Keratinocyte (primary cell): ENCODE data around the gene STRA6. TPM values are rescaled to one million over a fixed set of nuclear protein-coding genes. Genes with fewer than 3 reads are reported as not detected.

ENCODE experiments used
- DNase-seq: peaks from one replicate; pipeline ENCODE4 v3.0.0-alpha.2; 2011; ENCODE audit warnings: low read depth, missing footprints, low spot score
- FAIRE-seq: peaks from 2 replicates; lab custom pipeline; 2011; peaks lifted over from hg19 to GRCh38; lab: Jason Lieb, UNC
- H2AFZ ChIP-seq: 2 replicates; pipeline ENCODE4 v1.6.0; 2012; ENCODE audit warnings: low read length, control low read depth, inconsistent platforms; ENCODE audit not compliant: control insufficient read depth
- H3K27ac ChIP-seq: 2 replicates; pipeline ENCODE4 v1.5.1; 2011; ENCODE audit warnings: low read length; ENCODE audit not compliant: control insufficient read depth, insufficient read depth
- H3K27me3 ChIP-seq: 3 replicates; pipeline ENCODE4 v1.6.0; 2011; ENCODE audit warnings: low read length; ENCODE audit not compliant: control insufficient read depth, insufficient read depth; ENCODE audit errors: extremely low read depth
- H3K36me3 ChIP-seq, 2 experiments: 2 replicates in 1 of 2; 3 replicates in 1 of 2; pipeline ENCODE4 v1.5.1; 2011; ENCODE audit warnings: low read length in 2 of 2, mild to moderate bottlenecking in 1 of 2; ENCODE audit not compliant: control insufficient read depth in 2 of 2, insufficient read depth in 2 of 2; ENCODE audit errors: extremely low read depth in 1 of 2
- H3K4me1 ChIP-seq: 3 replicates; pipeline ENCODE4 v1.5.1; 2011; ENCODE audit warnings: low read length; ENCODE audit not compliant: control insufficient read depth, insufficient read depth; ENCODE audit errors: extremely low read depth
- H3K4me2 ChIP-seq: 3 replicates; pipeline ENCODE4 v1.6.0; 2011; ENCODE audit warnings: low read depth, low read length; ENCODE audit not compliant: control insufficient read depth, insufficient read depth; ENCODE audit errors: extremely low read depth
- H3K4me3 ChIP-seq, 3 experiments: fragments of 200-600 bp in 1 of 3; sonication (generic) in 1 of 3; 2 replicates in 2 of 3; 3 replicates in 1 of 3; pipeline ENCODE4 v1.5.1; 2011 to 2016; ENCODE audit warnings: low read length in 3 of 3, mild to moderate bottlenecking in 3 of 3, control low read depth in 2 of 3, inconsistent platforms in 1 of 3, low read depth in 1 of 3, mixed read lengths in 1 of 3, mixed run types in 1 of 3, moderate library complexity in 1 of 3; ENCODE audit not compliant: control insufficient read depth in 2 of 3, insufficient read depth in 2 of 3; ENCODE audit errors: extremely low read depth in 1 of 3
- H3K79me2 ChIP-seq: 2 replicates; pipeline ENCODE4 v1.6.0; 2012; ENCODE audit warnings: low read length; ENCODE audit not compliant: control insufficient read depth, insufficient read depth
- H3K9ac ChIP-seq: 3 replicates; pipeline ENCODE4 v1.6.0; 2011; ENCODE audit warnings: low read length; ENCODE audit not compliant: control insufficient read depth, insufficient read depth; ENCODE audit errors: extremely low read depth
- H3K9me1 ChIP-seq: 3 replicates; pipeline ENCODE4 v1.6.0; 2011; ENCODE audit warnings: low read length; ENCODE audit not compliant: control insufficient read depth, insufficient read depth; ENCODE audit errors: extremely low read depth
- H3K9me3 ChIP-seq: 2 replicates; pipeline ENCODE4 v1.5.1; 2012; ENCODE audit warnings: low read depth, low read length; ENCODE audit not compliant: control insufficient read depth
- H4K20me1 ChIP-seq: 3 replicates; pipeline ENCODE4 v1.6.0; 2011; ENCODE audit warnings: low read length; ENCODE audit not compliant: control insufficient read depth, insufficient read depth; ENCODE audit errors: extremely low read depth
- CTCF ChIP-seq, 3 experiments: IDR thresholded peaks in 1 of 3; conservative IDR thresholded peaks in 1 of 3; optimal IDR thresholded peaks in 1 of 3; 2 replicates in 2 of 3; 3 replicates in 1 of 3; pipeline versions ENCODE3 to v1.5.1; 2011; ENCODE audit warnings: low read length in 3 of 3, mild to moderate bottlenecking in 3 of 3, moderate library complexity in 2 of 3, control low read depth in 1 of 3, inconsistent platforms in 1 of 3; ENCODE audit not compliant: insufficient read depth in 2 of 3; ENCODE audit errors: extremely low read depth in 1 of 3
- EZH2 ChIP-seq: IDR thresholded peaks from one replicate; pipeline ENCODE4 v1.6.1; 2012; ENCODE audit warnings: inconsistent platforms, mild to moderate bottlenecking, low read length, moderate library complexity
- dilution Hi-C: fragments of 300-500 bp; cut with MboI; formaldehyde crosslinking; loops from one replicate; pipeline ENCODE4 v1.7.0; 2020; ENCODE audit warnings: low sequenced_read_pairs; ENCODE audit not compliant: extremely low pct_ligation_motif_present
- polyA plus RNA-seq, 5 experiments: library from polyadenylated mRNA; depleted of rRNA in 3 of 5; stranded (reverse) in 3 of 5; stranded (forward) in 1 of 5; unstranded in 1 of 5; fragments of >200 nt; gene quantifications; 1 replicate in 1 of 5; 2 replicates in 3 of 5; 3 replicates in 1 of 5; pipeline versions ENCODE4 v1.2.1 to v1.2.3, GENCODE V29; 2011 to 2012; ENCODE audit warnings: missing spikeins in 2 of 5, low read depth in 1 of 5, low replicate concordance in 1 of 5

STRA6 gene
- polyA plus RNA-seq, 1 donor (not counting 4 experiments of a cell fraction or from before 2014, with no cell fraction given), result not detected

DNA sequence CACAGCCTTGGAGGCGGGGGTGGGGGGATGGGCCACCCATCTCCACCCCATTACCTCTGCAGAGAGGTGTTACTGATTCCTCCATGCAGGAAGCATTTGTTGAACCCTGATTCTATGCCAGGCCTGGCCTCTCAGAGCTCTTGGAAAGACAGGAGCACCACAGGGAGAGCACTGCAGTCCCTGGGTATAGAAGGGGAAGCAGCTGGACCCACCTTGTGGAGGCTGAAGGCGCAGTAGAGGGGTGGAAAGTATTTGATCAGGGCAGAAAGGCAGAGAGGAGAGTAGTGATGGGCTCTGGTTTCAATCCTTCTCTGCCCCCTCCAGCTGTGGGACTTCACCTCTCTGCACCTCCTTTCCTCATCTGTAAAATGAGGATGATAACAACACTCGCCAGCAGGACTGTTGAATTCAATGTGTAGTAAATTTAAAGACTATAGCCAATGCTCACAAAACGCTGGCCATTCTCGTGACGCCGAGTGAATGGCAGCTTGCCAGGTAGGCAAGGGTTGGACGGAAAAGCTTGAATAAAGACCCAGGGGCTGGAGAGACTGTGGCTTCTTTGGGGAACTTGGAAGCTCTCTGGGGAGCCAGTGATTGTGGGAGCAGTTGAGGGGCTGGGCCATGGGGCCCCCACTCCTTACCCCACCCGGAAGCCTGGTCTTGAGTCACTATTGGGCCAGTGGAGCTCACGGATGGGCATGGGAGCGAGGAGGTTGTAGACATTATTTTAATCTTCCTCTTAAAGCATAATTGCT, 25.6 kb upstream of the STRA6 start:
- no peak overlapping the region for H3K27ac ChIP-seq
- H3K9me1 ChIP-seq, result no peaks in the 10 kb centered on the region
- no peaks in the 10 kb centered on the region for H3K9me3 ChIP-seq
- no peak overlapping the region for H2AFZ ChIP-seq
- TF ChIP-seq CTCF (optimal IDR thresholded peaks at IDR 0.05 in 1 of 3, IDR thresholded peaks at IDR 0.05 in 1 of 3, conservative IDR thresholded peaks at IDR 0.05 in 1 of 3; ENCODE audit: extremely low read depth in 1 of 3, insufficient read depth in 2 of 3, low read length in 3 of 3), result no peak
- TF ChIP-seq EZH2, result no peak
- dilution Hi-C loops, result no loop called here
- no peak overlapping the region for H3K9ac ChIP-seq
- H4K20me1 ChIP-seq, result no peaks in the 10 kb centered on the region
- no peak for FAIRE-seq
- DNase-seq, result no peak
- no peaks in the 10 kb centered on the region for H3K79me2 ChIP-seq
- H3K4me2 ChIP-seq, result no peak overlapping the region
- peaks cover 60% of the 10 kb centered on the region for H3K27me3 ChIP-seq
- no peaks in the 10 kb centered on the region for H3K4me1 ChIP-seq
- no peaks in the 10 kb centered on the region for H3K36me3 ChIP-seq
- no peak overlapping the region for H3K4me3 ChIP-seq

DNA sequence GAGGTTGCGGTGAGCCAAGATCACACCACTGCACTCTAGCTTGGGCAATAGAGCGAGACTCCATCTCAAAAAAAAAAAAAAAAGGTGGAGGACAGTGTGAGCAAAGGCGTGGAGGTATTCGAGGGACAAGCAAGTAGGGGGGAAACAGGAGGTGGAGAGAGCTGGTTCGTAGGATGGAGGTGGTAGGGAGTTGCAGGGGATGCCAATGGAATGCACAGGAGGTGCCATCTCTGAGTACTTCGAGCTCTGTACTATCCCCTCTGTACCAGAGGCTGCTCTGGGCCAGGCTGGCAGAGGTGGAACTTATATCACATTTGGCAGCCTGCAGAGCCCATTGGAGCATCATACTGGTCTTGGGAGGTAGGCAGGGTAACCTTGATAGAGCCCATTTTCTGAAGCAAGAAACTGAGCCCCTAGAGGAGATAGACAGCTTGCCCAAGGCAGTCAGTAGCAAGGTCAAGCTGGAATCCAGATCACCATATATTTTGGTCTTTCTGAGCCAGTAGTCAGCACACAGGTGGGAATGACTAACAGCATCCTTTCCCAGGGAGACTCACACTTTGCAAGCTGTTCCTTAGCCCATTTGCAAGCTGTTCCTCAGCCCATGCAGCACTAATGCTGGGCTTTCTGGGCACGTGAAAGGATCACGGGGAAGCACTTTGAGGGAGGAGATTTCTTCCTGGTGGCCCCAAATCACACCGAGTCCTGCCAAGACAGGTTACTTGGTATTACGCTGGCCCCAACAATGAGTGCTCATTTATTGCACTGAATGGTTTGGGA, 24.4 kb upstream of the STRA6 start:
- H3K27ac ChIP-seq, result no peak overlapping the region
- FAIRE-seq, result no peak
- no peak overlapping the region for H2AFZ ChIP-seq
- H3K4me2 ChIP-seq, result no peak overlapping the region
- H3K9me3 ChIP-seq, result no peaks in the 10 kb centered on the region
- no peaks in the 10 kb centered on the region for H3K4me1 ChIP-seq
- H3K9me1 ChIP-seq, result no peaks in the 10 kb centered on the region
- DNase-seq, result no peak
- H3K9ac ChIP-seq, result no peak overlapping the region
- peaks cover 59% of the 10 kb centered on the region for H3K27me3 ChIP-seq
- H3K36me3 ChIP-seq, result no peaks in the 10 kb centered on the region
- H4K20me1 ChIP-seq, result no peaks in the 10 kb centered on the region
- H3K4me3 ChIP-seq, result no peak overlapping the region
- dilution Hi-C loops, result no loop called here
- H3K79me2 ChIP-seq, result no peaks in the 10 kb centered on the region
- TF ChIP-seq CTCF (optimal IDR thresholded peaks at IDR 0.05 in 1 of 3, IDR thresholded peaks at IDR 0.05 in 1 of 3, conservative IDR thresholded peaks at IDR 0.05 in 1 of 3; ENCODE audit: extremely low read depth in 1 of 3, insufficient read depth in 2 of 3, low read length in 3 of 3), result no peak
- no peak for TF ChIP-seq EZH2
